Upper lobe of left lung (tissue), 4 donors: ENCODE data around the gene TGFBR3.

Experiments
- POLR2AphosphoS5 ChIP-seq, 2 donors: sonication (generic); formaldehyde crosslinking; IDR thresholded peaks; one replicate each; pipeline ENCODE4 v1.5.1; 2017; ENCODE audit warnings: antibody characterized with exemption in 2 of 2
- TF ChIP-seq, protein P1 (sequence below), 6 experiments: fragments of 450-650 bp in 4 of 6; fragments of 200-600 bp in 2 of 6; sonication (generic) in 2 of 6; IDR thresholded peaks; one replicate each; pipeline ENCODE4 v1.5.1; 2016 to 2019; ENCODE audit warnings: antibody characterized with exemption in 6 of 6

DNA sequence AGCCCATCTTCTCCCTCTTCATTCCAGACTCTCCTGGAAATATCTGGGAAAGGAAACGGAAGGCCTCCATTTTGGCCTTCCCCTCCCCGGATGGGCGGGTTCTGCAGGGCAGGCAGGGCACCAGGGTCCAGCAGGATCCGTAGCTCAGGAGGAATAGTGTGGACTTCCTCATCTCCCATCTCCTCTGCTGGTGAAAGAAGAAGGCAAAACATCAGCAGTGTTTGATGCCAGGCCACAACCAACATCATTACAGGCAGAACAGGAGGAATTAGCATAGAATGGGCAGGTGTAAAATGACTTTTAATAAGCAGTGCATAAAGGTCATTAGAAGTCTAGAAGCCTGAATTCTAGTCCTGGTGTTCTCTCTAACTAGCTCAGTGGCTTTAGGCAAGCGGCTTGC is 165.9 kb downstream of the TGFBR3 start:
- TF ChIP-seq, protein P1, sequence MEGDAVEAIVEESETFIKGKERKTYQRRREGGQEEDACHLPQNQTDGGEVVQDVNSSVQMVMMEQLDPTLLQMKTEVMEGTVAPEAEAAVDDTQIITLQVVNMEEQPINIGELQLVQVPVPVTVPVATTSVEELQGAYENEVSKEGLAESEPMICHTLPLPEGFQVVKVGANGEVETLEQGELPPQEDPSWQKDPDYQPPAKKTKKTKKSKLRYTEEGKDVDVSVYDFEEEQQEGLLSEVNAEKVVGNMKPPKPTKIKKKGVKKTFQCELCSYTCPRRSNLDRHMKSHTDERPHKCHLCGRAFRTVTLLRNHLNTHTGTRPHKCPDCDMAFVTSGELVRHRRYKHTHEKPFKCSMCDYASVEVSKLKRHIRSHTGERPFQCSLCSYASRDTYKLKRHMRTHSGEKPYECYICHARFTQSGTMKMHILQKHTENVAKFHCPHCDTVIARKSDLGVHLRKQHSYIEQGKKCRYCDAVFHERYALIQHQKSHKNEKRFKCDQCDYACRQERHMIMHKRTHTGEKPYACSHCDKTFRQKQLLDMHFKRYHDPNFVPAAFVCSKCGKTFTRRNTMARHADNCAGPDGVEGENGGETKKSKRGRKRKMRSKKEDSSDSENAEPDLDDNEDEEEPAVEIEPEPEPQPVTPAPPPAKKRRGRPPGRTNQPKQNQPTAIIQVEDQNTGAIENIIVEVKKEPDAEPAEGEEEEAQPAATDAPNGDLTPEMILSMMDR (IDR thresholded peaks at IDR 0.05), result no peak
- TF ChIP-seq POLR2AphosphoS5 (IDR thresholded peaks at IDR 0.05), result no peak
